HEK293T (cell line): ENCODE measurements around the gene OTUB2.

Experiments used
- ARNT ChIP-seq: fragments of 450-650 bp; IDR thresholded peaks from 2 replicates; pipeline ENCODE4 v1.6.1; 2017; ENCODE audit warnings: mild to moderate bottlenecking
- BHLHE40 ChIP-seq: fragments of 450-650 bp; IDR thresholded peaks from 2 replicates; pipeline ENCODE4 v1.6.1; 2016; ENCODE audit warnings: mild to moderate bottlenecking, moderate library complexity, borderline replicate concordance
- CTBP1 ChIP-seq: fragments of 450-650 bp; IDR thresholded peaks from 2 replicates; pipeline ENCODE4 v1.6.1; 2016; ENCODE audit warnings: borderline replicate concordance
- ELF4 ChIP-seq: fragments of 450-650 bp; IDR thresholded peaks from 2 replicates; pipeline ENCODE4 v1.6.1; 2017; ENCODE audit warnings: antibody characterized with exemption
- FOXA1 ChIP-seq: fragments of 450-650 bp; IDR thresholded peaks from 2 replicates; pipeline ENCODE4 v1.6.1; 2016; ENCODE audit warnings: mild to moderate bottlenecking
- FOXK2 ChIP-seq: fragments of 450-650 bp; IDR thresholded peaks from 2 replicates; pipeline ENCODE4 v1.6.1; 2016; ENCODE audit warnings: mild to moderate bottlenecking
- FOXM1 ChIP-seq: fragments of 450-650 bp; IDR thresholded peaks from 2 replicates; pipeline ENCODE4 v1.6.1; 2017; ENCODE audit warnings: mild to moderate bottlenecking, borderline replicate concordance
- LEF1 ChIP-seq: fragments of 450-650 bp; IDR thresholded peaks from 2 replicates; pipeline ENCODE4 v1.6.1; 2017; ENCODE audit warnings: mild to moderate bottlenecking, borderline replicate concordance
- SP1 ChIP-seq: fragments of 450-650 bp; IDR thresholded peaks from 2 replicates; pipeline ENCODE4 v1.6.1; 2017
- SUZ12 ChIP-seq: fragments of 450-650 bp; IDR thresholded peaks from 2 replicates; pipeline ENCODE4 v1.6.1; 2016; ENCODE audit warnings: mild to moderate bottlenecking
- TARDBP ChIP-seq: fragments of 450-650 bp; IDR thresholded peaks from 2 replicates; pipeline ENCODE4 v1.6.1; 2016
- ZNF384 ChIP-seq: fragments of 450-650 bp; IDR thresholded peaks from 2 replicates; pipeline ENCODE4 v1.6.1; 2016

- no peak for TF ChIP-seq ARNT
- no peak for TF ChIP-seq BHLHE40
- TF ChIP-seq TARDBP, result no peak
- no peak for TF ChIP-seq FOXA1
- no peak for TF ChIP-seq SP1
- TF ChIP-seq FOXM1, result no peak
- TF ChIP-seq FOXK2, result no peak
- no peak for TF ChIP-seq SUZ12
- TF ChIP-seq LEF1, result no peak
- no peak for TF ChIP-seq ELF4
- TF ChIP-seq CTBP1, result no peak
- TF ChIP-seq ZNF384, result no peak
Observed at GRCh38 chr14:94077111-94077821, 51.1 kb downstream of the OTUB2 start.
